ENCODE measurements around the gene TMEM185A.

DNA sequence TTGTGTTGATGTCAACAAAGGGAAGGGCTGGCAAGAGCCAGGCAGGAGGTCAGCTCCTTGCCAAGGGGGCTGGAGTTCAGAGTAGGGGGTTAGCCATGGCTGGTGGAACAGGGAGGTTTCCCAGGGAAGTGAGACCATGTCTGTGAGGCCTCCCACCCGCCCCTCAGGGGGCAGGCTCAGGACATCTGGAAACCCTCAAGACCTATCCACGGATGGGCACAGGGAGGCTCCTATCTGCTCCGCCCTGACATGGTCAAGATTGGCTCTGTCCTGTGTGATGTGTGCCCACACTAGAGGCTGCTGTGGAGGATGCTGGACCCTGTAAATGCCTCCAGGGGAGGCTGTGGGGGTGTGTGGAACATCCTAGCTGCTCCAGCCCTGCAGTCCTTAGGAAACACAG lies 8.0 kb upstream of the TMEM185A start:
- no peak for TF ChIP-seq CTCF (conservative IDR thresholded peaks at IDR 0.05 in 1 of 2, IDR thresholded peaks at IDR 0.05 in 1 of 2; ENCODE audit: extremely low read depth in 1 of 2, insufficient read depth in 1 of 2, low read depth in 1 of 2, low read length in 2 of 2)
- no peak for TF ChIP-seq EZH2 (IDR thresholded peaks at IDR 0.05; ENCODE audit: borderline replicate concordance, low read length)

Measured in mammary epithelial cell (primary cell).